HG02885 (cell line): Measurements from ENCODE around the gene MAML1.

Source experiments
- ATAC-seq: cut with Tn5 transposase; IDR thresholded peaks from one replicate; pipeline ENCODE4 v1.9.1; 2021; ENCODE audit warnings: mild to moderate bottlenecking; ENCODE audit not compliant: unreplicated experiment, poor library complexity

The MAML1 gene

GRCh38 chr5:179819296-179820126 lies 86.9 kb downstream of the MAML1 start:
- ATAC-seq = no peak

- ATAC-seq = no peak
Observed at GRCh38 chr5:179820127-179820482, 87.5 kb downstream of the MAML1 start.

- ATAC-seq = peak; percentile 49
Observed at GRCh38 chr5:179820483-179821297, 88.1 kb downstream of the MAML1 start, which contains the start of gene SQSTM1. Gene SQSTM1, plus strand, starts transcription at chr5:179820905. Its CDS starts 32 bp downstream, at chr5:179820937.

GRCh38 chr5:179821298-179822058 lies 88.9 kb downstream of the MAML1 start:
- peak; percentile 41 for ATAC-seq

DNA sequence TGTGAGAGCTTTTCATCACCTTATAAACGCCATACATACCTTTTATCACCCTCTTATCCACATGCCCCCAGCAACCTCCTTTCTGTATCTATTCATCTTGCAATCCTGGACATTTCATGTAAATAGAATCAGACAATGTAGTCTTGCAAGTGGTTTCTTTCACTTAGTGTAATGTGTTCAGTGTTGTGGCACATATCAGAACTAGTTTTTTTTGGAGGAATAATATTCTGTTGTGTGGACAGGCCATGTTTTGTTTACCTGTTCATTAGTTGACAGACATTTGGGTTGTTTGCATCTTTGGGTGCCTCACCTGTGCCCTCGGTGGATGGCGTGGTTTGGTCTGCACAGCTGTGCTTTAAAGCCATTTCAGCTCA lies 89.4 kb downstream of the MAML1 start:
- no peak for ATAC-seq

- ATAC-seq = no peak
Observed at GRCh38 chr5:179822444-179822990, 89.9 kb downstream of the MAML1 start.

DNA sequence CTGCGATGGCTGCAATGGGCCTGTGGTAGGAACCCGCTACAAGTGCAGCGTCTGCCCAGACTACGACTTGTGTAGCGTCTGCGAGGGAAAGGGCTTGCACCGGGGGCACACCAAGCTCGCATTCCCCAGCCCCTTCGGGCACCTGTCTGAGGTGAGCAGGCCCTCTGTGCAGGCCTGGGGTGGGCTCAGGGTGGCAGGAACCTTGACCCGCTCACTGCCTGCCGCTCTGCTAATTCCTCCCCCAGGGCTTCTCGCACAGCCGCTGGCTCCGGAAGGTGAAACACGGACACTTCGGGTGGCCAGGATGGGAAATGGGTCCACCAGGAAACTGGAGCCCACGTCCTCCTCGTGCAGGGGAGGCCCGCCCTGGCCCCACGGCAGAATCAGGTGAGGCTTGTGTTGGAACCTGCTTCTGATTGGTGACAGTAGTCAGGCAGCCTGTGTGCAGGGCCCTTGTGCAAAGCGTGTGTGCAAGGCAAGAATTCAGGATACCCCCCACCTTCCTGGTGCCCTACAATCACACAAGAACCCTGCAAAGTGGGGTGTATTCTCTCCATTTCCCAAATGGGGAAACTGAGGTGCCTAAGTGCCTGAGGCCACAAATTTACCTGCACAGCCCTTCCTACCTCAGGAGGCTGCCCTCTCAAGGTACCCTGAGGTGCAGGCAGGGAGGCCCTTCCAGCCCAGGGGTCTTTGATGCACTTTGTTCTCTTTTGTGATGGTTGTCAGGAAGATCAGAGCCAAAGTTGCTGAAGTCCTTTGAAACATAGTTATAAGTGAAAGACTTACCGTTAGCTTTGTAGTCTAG lies 91.5 kb downstream of the MAML1 start:
- no peak for ATAC-seq

DNA sequence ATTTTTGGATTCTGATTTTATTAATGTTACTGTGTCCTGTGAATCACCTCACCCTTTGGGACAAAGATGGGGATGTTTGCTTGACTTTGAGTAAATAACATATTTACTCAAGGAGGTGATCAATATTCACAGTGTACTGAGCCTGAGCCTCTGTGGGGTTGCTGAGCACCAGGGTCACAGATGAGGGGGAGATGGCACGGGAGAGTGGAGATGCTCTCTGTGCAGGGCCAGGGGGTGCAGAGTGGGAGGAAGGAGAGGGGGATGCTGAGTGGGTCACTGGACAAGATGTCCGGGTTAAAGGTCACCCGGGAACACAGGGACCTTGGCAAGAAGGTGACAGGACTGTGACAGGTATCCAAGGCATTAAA lies 92.1 kb downstream of the MAML1 start:
- ATAC-seq = no peak

- no peak for ATAC-seq
Observed at GRCh38 chr5:179825655-179826182, 93.1 kb downstream of the MAML1 start.
